AG10803 (cell line): Measurements from ENCODE around the gene EPB41L4A.
"Not testable (repeated sequence)": the region's sequence is repeated elsewhere in the genome, so short reads cannot be mapped to it uniquely, and the experiment has no call there.

Experiments used
- DNase-seq: peaks from one replicate; pipeline ENCODE4 v3.0.0; 2010; ENCODE audit warnings: low read depth
- H3K4me3 ChIP-seq: 2 replicates; pipeline ENCODE4 v1.5.1; 2011; ENCODE audit warnings: mild to moderate bottlenecking, low read length, control low read depth
- CTCF ChIP-seq: conservative IDR thresholded peaks from 2 replicates; pipeline ENCODE4 v1.5.1; 2011; ENCODE audit warnings: mild to moderate bottlenecking, low read length, control low read depth, inconsistent platforms

EPB41L4A gene

GRCh38 chr5:112434641-112435040 lies 15.6 kb upstream of the EPB41L4A start:
- DNase-seq: peak; percentile 23
- TF ChIP-seq CTCF: no peak
- H3K4me3 ChIP-seq: no peak overlapping the region

GRCh38 chr5:112426202-112426601 lies 7.1 kb upstream of the EPB41L4A start:
- not testable (repeated sequence) for H3K4me3 ChIP-seq, DNase-seq

- H3K4me3 ChIP-seq: peak overlapping the region; percentile 47
- DNase-seq: peak; percentile 24
- TF ChIP-seq CTCF: peak; percentile 60
These were observed 1.1 kb upstream of the EPB41L4A start for GRCh38 chr5:112419986-112420864.

GRCh38 chr5:112418659-112419163 lies 366 bp downstream of the EPB41L4A start:
- no peak for DNase-seq
- H3K4me3 ChIP-seq: peak overlapping the region; percentile 9; the same call in 1 of the 2 replicates
- no peak for TF ChIP-seq CTCF

GRCh38 chr5:112417931-112418658 lies 982 bp downstream of the EPB41L4A start:
- DNase-seq: no peak
- H3K4me3 ChIP-seq: peak overlapping the region; percentile 31
- TF ChIP-seq CTCF: no peak

GRCh38 chr5:112415552-112415951 lies 3.5 kb downstream of the EPB41L4A start:
- DNase-seq: no peak
- TF ChIP-seq CTCF: no peak
- H3K4me3 ChIP-seq: no peak overlapping the region

GRCh38 chr5:112413611-112414010 lies 5.5 kb downstream of the EPB41L4A start:
- no peak for TF ChIP-seq CTCF
- no peak overlapping the region for H3K4me3 ChIP-seq
- no peak for DNase-seq
